H1 (cell line): ENCODE results near the gene KRT14. TPM values are rescaled to one million over a fixed set of nuclear protein-coding genes. Genes with fewer than 3 reads are reported as not detected.

Experiments
- CTCF ChIA-PET: fragments of 300-600 bp; sonication (Branson Sonifier 250); formaldehyde crosslinking; loops from one replicate; lab custom pipeline; 2021; ENCODE audit not compliant: partially characterized antibody; lab: Charles Lee
- POLR2A ChIA-PET: fragments of 300-600 bp; sonication (Branson Sonifier 250); formaldehyde crosslinking; loops from one replicate; lab custom pipeline; 2021; ENCODE audit warnings: inconsistent platforms; ENCODE audit not compliant: partially characterized antibody; lab: Charles Lee
- DNase-seq, 2 experiments: peaks; one replicate each; pipeline versions ENCODE4 v3.0.0 to v3.0.0-alpha.2; 2010 to 2022; ENCODE audit warnings: low spot score in 2 of 2, low read depth in 1 of 2, mixed read lengths in 1 of 2
- FAIRE-seq: peaks from 2 replicates; lab custom pipeline; 2011; peaks lifted over from hg19 to GRCh38; lab: Jason Lieb, UNC
- H2AFZ ChIP-seq: 2 replicates; pipeline ENCODE4 v1.8.1; 2012; ENCODE audit warnings: low read length, inconsistent platforms
- H2AK5ac ChIP-seq: 2 replicates; pipeline ENCODE4 v1.6.1; 2013; ENCODE audit warnings: low read depth, low read length
- H2BK120ac ChIP-seq: replicated peaks from 2 replicates; pipeline ENCODE3; 2013; ENCODE audit warnings: low read depth, low read length, inconsistent platforms
- H2BK12ac ChIP-seq: 2 replicates; pipeline ENCODE4 v1.6.1; 2013; ENCODE audit warnings: low read depth, low read length
- H2BK15ac ChIP-seq: 2 replicates; pipeline ENCODE4 v1.6.1; 2013; ENCODE audit warnings: low read length
- H2BK20ac ChIP-seq: 2 replicates; pipeline ENCODE4 v1.6.1; 2013; ENCODE audit warnings: low read length
- H2BK5ac ChIP-seq: 2 replicates; pipeline ENCODE4 v1.6.1; 2013; ENCODE audit warnings: low read depth, low read length
- H3K14ac ChIP-seq: 2 replicates; pipeline ENCODE4 v1.6.1; 2013; ENCODE audit warnings: inconsistent platforms; ENCODE audit not compliant: insufficient read length
- H3K18ac ChIP-seq: 2 replicates; pipeline ENCODE4 v1.6.1; 2013; ENCODE audit warnings: low read length; ENCODE audit errors: extremely low read depth
- H3K23ac ChIP-seq: 2 replicates; pipeline ENCODE4 v1.6.1; 2013; ENCODE audit warnings: inconsistent platforms; ENCODE audit not compliant: insufficient read length
- H3K23me2 ChIP-seq: 2 replicates; pipeline ENCODE4 v1.6.1; 2013; ENCODE audit warnings: low read depth, low read length
- H3K27ac ChIP-seq: 2 replicates; pipeline ENCODE4 v1.6.1; 2011; ENCODE audit warnings: low read depth, low read length, inconsistent platforms
- H3K27me3 ChIP-seq, 4 experiments: replicated peaks in 1 of 4; 1 replicate in 1 of 4; 2 replicates in 3 of 4; pipeline versions ENCODE4 v1.6.1 to v1.8.1; 2011 to 2013; ENCODE audit warnings: low read length in 3 of 4, mild to moderate bottlenecking in 3 of 4, inconsistent platforms in 2 of 4, mixed read lengths in 2 of 4, moderate library complexity in 1 of 4; ENCODE audit not compliant: control insufficient read depth in 3 of 4, insufficient read depth in 3 of 4; ENCODE audit errors: extremely low read depth in 1 of 4
- H3K36me3 ChIP-seq, 4 experiments: 2 replicates each; pipeline versions ENCODE4 v1.6.1 to v1.8.1; 2011 to 2013; ENCODE audit warnings: mild to moderate bottlenecking in 4 of 4, low read length in 3 of 4, moderate library complexity in 2 of 4, control low read depth in 1 of 4, inconsistent platforms in 1 of 4; ENCODE audit not compliant: insufficient read depth in 4 of 4, control insufficient read depth in 2 of 4
- H3K4ac ChIP-seq: replicated peaks from 2 replicates; pipeline ENCODE3; 2013; ENCODE audit warnings: low read length, low read depth, mixed read lengths, inconsistent platforms; ENCODE audit not compliant: insufficient read length
- H3K4me1 ChIP-seq, 4 experiments: replicated peaks in 1 of 4; 1 replicate in 1 of 4; 2 replicates in 3 of 4; pipeline versions ENCODE4 v1.6.1 to v1.8.1; 2011 to 2013; ENCODE audit warnings: low read length in 3 of 4, inconsistent platforms in 2 of 4, mixed read lengths in 1 of 4; ENCODE audit not compliant: insufficient read depth in 4 of 4, control insufficient read depth in 3 of 4
- H3K4me2 ChIP-seq, 2 experiments: 2 replicates each; pipeline versions ENCODE4 v1.6.1 to v1.8.1; 2011 to 2013; ENCODE audit warnings: low read depth in 2 of 2, low read length in 2 of 2, control low read depth in 1 of 2, inconsistent platforms in 1 of 2, mild to moderate bottlenecking in 1 of 2; ENCODE audit not compliant: insufficient read depth in 1 of 2
- H3K4me3 ChIP-seq, 4 experiments: fragments of 200-600, 300-600 bp in 1 of 4; sonication (generic), shearing (Covaris generic), sonication (Bioruptor Twin) in 1 of 4; 2 replicates each; pipeline versions ENCODE4 v1.5.1 to v1.8.1; 2011 to 2016; ENCODE audit warnings: low read length in 4 of 4, low read depth in 3 of 4, control low read depth in 2 of 4, inconsistent platforms in 2 of 4, mild to moderate bottlenecking in 2 of 4, mixed read lengths in 1 of 4, moderate library complexity in 1 of 4; ENCODE audit not compliant: insufficient read depth in 2 of 4; ENCODE audit errors: extremely low read depth in 1 of 4
- H3K56ac ChIP-seq: replicated peaks from 2 replicates; pipeline ENCODE3; 2013; ENCODE audit warnings: low read depth, mild to moderate bottlenecking, mixed read lengths, low read length, inconsistent platforms; ENCODE audit not compliant: insufficient read length
- H3K79me1 ChIP-seq: 2 replicates; pipeline ENCODE4 v1.6.1; 2013; ENCODE audit warnings: low read depth, low read length, control low read depth
- H3K79me2 ChIP-seq, 2 experiments: 2 replicates each; pipeline versions ENCODE4 v1.6.1 to v1.8.1; 2012 to 2013; ENCODE audit warnings: low read length in 2 of 2, mild to moderate bottlenecking in 2 of 2, inconsistent platforms in 1 of 2; ENCODE audit not compliant: insufficient read depth in 2 of 2, control insufficient read depth in 1 of 2
- H3K9ac ChIP-seq, 4 experiments: replicated peaks in 1 of 4; 1 replicate in 1 of 4; 2 replicates in 3 of 4; pipeline versions ENCODE4 v1.6.1 to v1.8.1; 2011 to 2013; ENCODE audit warnings: low read depth in 3 of 4, low read length in 3 of 4, control low read depth in 2 of 4, mild to moderate bottlenecking in 2 of 4, moderate library complexity in 2 of 4, inconsistent platforms in 1 of 4; ENCODE audit errors: extremely low read depth in 1 of 4
- H3K9me3 ChIP-seq, 2 experiments: 2 replicates each; pipeline versions ENCODE4 v1.6.1 to v1.8.1; 2012 to 2013; ENCODE audit warnings: mild to moderate bottlenecking in 2 of 2, moderate library complexity in 2 of 2, control low read depth in 1 of 2, inconsistent platforms in 1 of 2, low read depth in 1 of 2, low read length in 1 of 2, mixed read lengths in 1 of 2; ENCODE audit not compliant: insufficient read depth in 2 of 2
- H4K20me1 ChIP-seq, 2 experiments: replicated peaks in 1 of 2; 2 replicates each; pipeline versions ENCODE3 to v1.8.1; 2011 to 2013; ENCODE audit warnings: inconsistent platforms in 2 of 2, low read length in 2 of 2, mild to moderate bottlenecking in 1 of 2; ENCODE audit not compliant: insufficient read depth in 2 of 2, control insufficient read depth in 1 of 2
- H4K5ac ChIP-seq: 2 replicates; pipeline ENCODE4 v1.6.1; 2013; ENCODE audit warnings: low read length, low read depth, mixed read lengths, inconsistent platforms; ENCODE audit not compliant: insufficient read length
- H4K8ac ChIP-seq: 2 replicates; pipeline ENCODE4 v1.8.0; 2013; ENCODE audit warnings: mild to moderate bottlenecking, moderate library complexity, low read length, inconsistent platforms; ENCODE audit not compliant: insufficient read depth; ENCODE audit errors: extremely low read depth
- H4K91ac ChIP-seq: replicated peaks from 2 replicates; pipeline ENCODE3; 2013; ENCODE audit warnings: low read length, mixed read lengths, inconsistent platforms; ENCODE audit not compliant: insufficient read length
- ASH2L ChIP-seq: fragments of 200-600, 300-600 bp; sonication (generic); IDR thresholded peaks from one replicate; pipeline ENCODE4 v1.7.1; 2017; ENCODE audit warnings: low read length
- ATF3 ChIP-seq: IDR thresholded peaks from 2 replicates; pipeline ENCODE4 v1.6.1; 2011; ENCODE audit warnings: low read depth, mild to moderate bottlenecking, low read length; ENCODE audit not compliant: insufficient read depth
- BRCA1 ChIP-seq: IDR thresholded peaks from 2 replicates; pipeline ENCODE4 v1.6.1; 2012; ENCODE audit warnings: low read depth, low read length, improper control_type of control experiment
- CBX8 ChIP-seq: fragments of 300-800, 300-1000 bp; sonication (generic); IDR thresholded peaks from 2 replicates; pipeline ENCODE4 v1.7.1; 2016; ENCODE audit warnings: low read depth, low read length, borderline replicate concordance
- E2F6 ChIP-seq: IDR thresholded peaks from 2 replicates; pipeline ENCODE4 v1.6.1; 2012; ENCODE audit warnings: inconsistent platforms
- EZH2 ChIP-seq: fragments of 200-600 bp; sonication (generic); IDR thresholded peaks from 2 replicates; pipeline ENCODE4 v1.7.1; 2012; ENCODE audit warnings: low read depth, mild to moderate bottlenecking, moderate library complexity, low read length, inconsistent platforms; ENCODE audit not compliant: severe bottlenecking
- FOSL1 ChIP-seq: IDR thresholded peaks from 2 replicates; pipeline ENCODE4 v1.6.1; 2011; ENCODE audit warnings: mild to moderate bottlenecking, low read depth, low read length, moderate library complexity; ENCODE audit not compliant: insufficient read depth
- POLR2AphosphoS5 ChIP-seq: IDR thresholded peaks from 2 replicates; pipeline ENCODE4 v1.6.1; 2011; ENCODE audit warnings: low read depth, low read length
- SIN3A ChIP-seq, 2 experiments: IDR thresholded peaks in 1 of 2; conservative IDR thresholded peaks in 1 of 2; 2 replicates each; pipeline ENCODE4 v1.6.1; 2011 to 2012; ENCODE audit warnings: low read length in 2 of 2, improper control_type of control experiment in 1 of 2, low read depth in 1 of 2, mild to moderate bottlenecking in 1 of 2
- SP4 ChIP-seq: IDR thresholded peaks from 2 replicates; pipeline ENCODE4 v1.6.1; 2012; ENCODE audit warnings: low read length, inconsistent platforms
- TBP ChIP-seq: IDR thresholded peaks from 2 replicates; pipeline ENCODE4 v1.6.1; 2011; ENCODE audit warnings: low read depth, low read length, improper control_type of control experiment
- ZNF274 ChIP-seq: IDR thresholded peaks from 2 replicates; pipeline ENCODE4 v1.7.0; 2012; ENCODE audit warnings: low read length, borderline replicate concordance; ENCODE audit errors: extremely low read depth
- WGBS, 2 experiments: shearing (Covaris generic) in 1 of 2; methylation state at CpG; one replicate each; pipeline versions ENCODE4 v1.1.6 to v1.1.7; 2013 to 2015; ENCODE audit warnings: low lambda C conversion rate in 2 of 2, mixed read lengths in 2 of 2, inconsistent platforms in 1 of 2, low coverage in 1 of 2, missing lambda C conversion rate in 1 of 2; ENCODE audit not compliant: insufficient replicate concordance in 2 of 2, insufficient coverage in 1 of 2, insufficient read length in 1 of 2; ENCODE audit errors: extremely low coverage in 1 of 2, missing lambda C conversion rate in 1 of 2; 5-methylcytosine and 5-hydroxymethylcytosine counted together
- polyA plus RNA-seq, 7 experiments: library from polyadenylated mRNA; depleted of rRNA in 3 of 7; stranded (reverse) in 5 of 7; unstranded in 2 of 7; fragments of >200 nt in 5 of 7; fragments of 200-250 nt in 2 of 7; gene quantifications; 1 replicate in 5 of 7; 2 replicates in 1 of 7; 4 replicates in 1 of 7; pipeline versions ENCODE4 v1.2.1 to v1.2.3, GENCODE V29; 2011 to 2013; ENCODE audit warnings: missing spikeins in 2 of 7, mixed read lengths in 2 of 7
- total RNA-seq: library from RNA; stranded (reverse); fragmentation: NEBNext Ultra II Directional; extraction: Animal tissue kit (Norgen Biotek cat#: 25700); gene quantifications from 2 replicates; pipeline ENCODE4 v1.2.1, GENCODE V29; 2021

The KRT14 gene
- total and polyA plus RNA-seq, 2 of the 8 experiments (the other 6 are each of a cell fraction or from before 2014, with no cell fraction given): 0.35 TPM; not detected in 1

- Histone ChIP-seq H2BK120ac (no peak overlapping the region), H2BK20ac (no peak overlapping the region), H3K36me3 (no peaks in the 10 kb centered on the region), H3K79me1 (no peaks in the 10 kb centered on the region), H3K14ac (no peak overlapping the region), H3K27me3 (no peaks in the 10 kb centered on the region), H2BK15ac (no peak overlapping the region), H2AK5ac (no peak overlapping the region), H3K56ac (no peak overlapping the region), H3K27ac (no peak overlapping the region), H3K4me3 (no peak overlapping the region), H3K4me1 (no peaks in the 10 kb centered on the region; a peak in 1 of 7 replicates), H3K23me2 (no peaks in the 10 kb centered on the region), H3K9me3 (no peaks in the 10 kb centered on the region), H3K18ac (no peak overlapping the region), H3K9ac (no peak overlapping the region), H4K8ac (no peak overlapping the region), H4K20me1 (no peaks in the 10 kb centered on the region), H2BK12ac (no peak overlapping the region), H4K91ac (no peak overlapping the region), H3K23ac (no peak overlapping the region), H3K79me2 (no peaks in the 10 kb centered on the region), H2BK5ac (no peak overlapping the region), H4K5ac (no peak overlapping the region), H3K4me2 (no peak overlapping the region), H3K4ac (no peak overlapping the region), H2AFZ (no peak overlapping the region)
- FAIRE-seq: no peak
- 96% methylated on average over 4 of the region's 8 CpGs; no CpG with 5 or more reads in 1 of the 2 experiments for WGBS, 2 experiments
- ChIA-PET CTCF (interaction anchor here (1.5 to 2.9 kb wide), 3 partner anchors 8 to 75 kb away, joined by 3 to 12 read pairs (median 6); no protein-coding TSS in a partner anchor), POLR2A (interaction anchor here (2.0 kb wide), 1 partner anchor 60 kb away, joined by 8 read pairs; the partner anchor contains the start of gene KRT19)
- DNase-seq: no peak
- TF ChIP-seq SIN3A (conservative IDR thresholded peaks at IDR 0.05 in 1 of 2, IDR thresholded peaks at IDR 0.05 in 1 of 2; ENCODE audit: low read depth in 1 of 2, low read length in 2 of 2) (no peak), SP4 (no peak), E2F6 (no peak), ZNF274 (no peak), EZH2 (no peak), POLR2AphosphoS5 (no peak), ASH2L (no peak), FOSL1 (no peak), BRCA1 (no peak), ATF3 (no peak), TBP (no peak), CBX8 (no peak)
Measured at GRCh38 chr17:41588126-41588810, 1.6 kb upstream of the KRT14 start.
